ENCODE data around the gene FRMD4B.

Gene FRMD4B

GRCh38 chr3:69174871-69175737 is 210.8 kb downstream of the FRMD4B start:
- no peak for DNase-seq (ENCODE audit: low read depth, low spot score)

DNA sequence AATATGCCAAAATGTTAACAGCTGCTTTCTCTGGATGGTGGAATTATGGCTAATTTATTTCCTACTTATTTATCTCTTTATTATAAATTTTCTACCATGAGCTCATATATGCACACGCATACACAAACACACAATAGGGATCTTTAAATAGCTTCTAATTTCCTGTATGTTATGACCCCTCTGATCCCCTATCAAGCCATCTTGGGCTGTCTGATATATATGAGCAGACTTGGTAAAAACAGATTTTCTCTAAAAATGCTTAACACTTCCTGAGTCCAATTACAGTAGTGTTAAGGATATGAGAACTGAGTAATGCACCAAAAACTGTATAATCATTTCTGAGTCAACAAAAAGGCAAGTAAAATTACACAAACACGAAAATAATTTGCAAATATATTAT is 211.4 kb downstream of the FRMD4B start:
- no peak for DNase-seq (ENCODE audit: low read depth, low spot score)

GRCh38 chr3:69172058-69172457 is 213.8 kb downstream of the FRMD4B start:
- DNase-seq (ENCODE audit: low read depth, low spot score) = no peak

GRCh38 chr3:69166446-69166845 is 219.4 kb downstream of the FRMD4B start:
- no peak for DNase-seq (ENCODE audit: low read depth, low spot score)

GRCh38 chr3:69165744-69166143 is 220.1 kb downstream of the FRMD4B start:
- DNase-seq (ENCODE audit: low read depth, low spot score) = no peak

DNA sequence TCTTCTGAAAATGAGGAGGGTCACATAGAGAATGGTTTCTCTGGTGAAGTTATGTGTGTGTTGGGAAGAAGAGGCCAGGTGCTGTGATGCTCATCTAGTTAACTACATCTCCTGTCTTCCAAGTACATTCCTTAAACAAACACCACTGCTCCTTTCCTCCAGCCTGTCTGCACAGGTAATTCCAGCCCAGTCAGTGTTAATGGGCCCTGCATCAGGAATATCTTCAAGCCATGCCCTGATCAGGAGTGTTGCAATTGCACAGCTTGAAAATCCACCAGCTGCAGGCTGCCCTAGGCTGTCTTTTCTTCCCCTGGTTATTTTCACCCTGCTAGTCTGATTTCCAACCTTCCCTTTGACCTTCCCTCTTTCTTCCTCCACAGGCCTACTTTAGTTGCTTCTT is 221.6 kb downstream of the FRMD4B start:
- peak; percentile 24 for DNase-seq (ENCODE audit: low read depth, low spot score)

GRCh38 chr3:69162308-69162980 is 223.4 kb downstream of the FRMD4B start:
- no peak for DNase-seq (ENCODE audit: low read depth, low spot score)

DNA sequence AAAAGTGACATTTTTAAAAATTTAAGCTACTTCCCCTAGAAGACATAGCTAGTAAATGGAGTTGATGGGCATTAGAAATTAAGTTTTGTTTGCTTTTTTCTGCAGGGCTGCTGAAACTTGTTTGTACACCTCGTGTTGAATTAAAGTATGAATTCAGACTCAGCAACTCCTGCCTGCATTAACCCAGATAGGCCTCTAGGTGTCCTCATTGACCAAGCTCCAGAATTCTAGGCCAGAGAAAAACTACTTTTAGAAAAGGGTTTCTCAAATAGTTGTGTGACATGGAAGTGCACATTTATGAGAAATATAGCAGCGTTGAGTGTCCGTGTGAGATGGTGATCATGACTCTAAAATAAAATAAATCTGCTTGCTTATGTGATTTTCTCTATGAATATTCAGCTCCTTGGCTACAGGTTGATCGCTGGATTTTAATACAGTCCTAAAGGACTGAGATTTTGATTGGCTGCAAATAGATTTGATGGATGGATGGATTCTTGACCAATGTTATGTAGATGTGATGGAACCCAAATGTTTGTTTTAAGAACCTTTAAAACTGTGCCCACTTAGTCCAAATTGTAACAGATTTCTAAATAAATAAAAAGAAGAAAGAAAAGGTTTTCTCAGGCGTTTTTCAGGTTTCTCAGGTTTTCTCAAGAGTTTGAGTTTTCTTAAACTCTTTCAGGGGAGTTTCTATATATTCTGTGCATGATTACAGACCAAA is 224.1 kb downstream of the FRMD4B start:
- peak; percentile 18 for DNase-seq (ENCODE audit: low read depth, low spot score)

GRCh38 chr3:69160525-69160924 is 225.4 kb downstream of the FRMD4B start:
- DNase-seq (ENCODE audit: low read depth, low spot score) = no peak

- DNase-seq (ENCODE audit: low read depth, low spot score) = no peak
Observed at GRCh38 chr3:69160107-69160506, 225.8 kb downstream of the FRMD4B start.

GRCh38 chr3:69149586-69149985 is 236.3 kb downstream of the FRMD4B start:
- DNase-seq (ENCODE audit: low read depth, low spot score) = no peak

DNA sequence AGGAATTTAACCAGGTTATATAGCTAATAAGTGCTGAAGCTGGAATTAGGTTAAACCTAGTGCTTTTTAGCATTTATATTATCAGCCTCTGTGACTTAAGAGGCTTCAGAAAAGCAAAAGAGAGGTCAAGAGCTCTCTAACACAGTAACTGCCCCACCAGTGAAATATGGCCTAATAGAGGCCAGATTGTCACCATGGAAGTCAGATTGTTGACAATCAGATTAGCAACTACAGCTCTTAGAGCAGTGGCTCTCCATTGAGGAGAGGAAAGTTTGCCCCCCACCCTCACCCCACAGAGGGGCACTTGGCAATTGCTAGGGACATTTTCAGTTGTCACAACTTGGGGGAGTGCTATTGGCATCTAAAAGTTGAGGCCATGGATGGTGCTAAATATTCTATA is 240.2 kb downstream of the FRMD4B start:
- DNase-seq (ENCODE audit: low read depth, low spot score) = no peak

DNA sequence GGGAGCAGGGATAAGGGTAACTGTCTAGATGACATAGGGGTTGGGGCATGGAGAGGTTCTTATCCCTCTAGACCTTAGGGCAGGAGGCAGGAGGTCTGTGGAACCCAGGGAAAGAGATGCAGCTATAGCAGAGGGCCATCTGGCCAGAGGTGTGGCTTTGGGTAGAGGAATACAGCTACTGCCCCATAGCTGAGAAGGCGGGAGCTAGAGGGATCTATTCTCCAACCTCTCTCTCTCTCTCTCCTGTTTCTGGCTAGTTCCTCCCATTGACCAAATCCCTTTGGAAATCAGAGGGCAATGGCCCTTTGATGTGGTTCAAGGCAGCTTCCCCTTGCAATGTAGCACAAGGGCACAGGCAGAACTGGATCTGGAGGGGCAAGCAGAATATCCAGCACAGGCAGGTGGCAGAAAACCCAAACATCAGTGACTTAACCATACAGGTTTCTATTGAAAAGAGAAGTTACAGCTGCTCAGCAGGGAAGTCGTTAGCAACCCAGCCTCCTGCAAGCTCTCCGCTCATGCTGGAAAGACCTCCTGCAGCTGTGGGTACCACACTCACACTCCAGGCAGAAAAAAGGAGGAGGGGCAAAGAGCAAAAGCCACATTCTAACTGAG is 241.2 kb downstream of the FRMD4B start:
- peak; percentile 63 for DNase-seq (ENCODE audit: low read depth, low spot score)

GRCh38 chr3:69143612-69144011 is 242.3 kb downstream of the FRMD4B start:
- DNase-seq (ENCODE audit: low read depth, low spot score) = no peak

DNA sequence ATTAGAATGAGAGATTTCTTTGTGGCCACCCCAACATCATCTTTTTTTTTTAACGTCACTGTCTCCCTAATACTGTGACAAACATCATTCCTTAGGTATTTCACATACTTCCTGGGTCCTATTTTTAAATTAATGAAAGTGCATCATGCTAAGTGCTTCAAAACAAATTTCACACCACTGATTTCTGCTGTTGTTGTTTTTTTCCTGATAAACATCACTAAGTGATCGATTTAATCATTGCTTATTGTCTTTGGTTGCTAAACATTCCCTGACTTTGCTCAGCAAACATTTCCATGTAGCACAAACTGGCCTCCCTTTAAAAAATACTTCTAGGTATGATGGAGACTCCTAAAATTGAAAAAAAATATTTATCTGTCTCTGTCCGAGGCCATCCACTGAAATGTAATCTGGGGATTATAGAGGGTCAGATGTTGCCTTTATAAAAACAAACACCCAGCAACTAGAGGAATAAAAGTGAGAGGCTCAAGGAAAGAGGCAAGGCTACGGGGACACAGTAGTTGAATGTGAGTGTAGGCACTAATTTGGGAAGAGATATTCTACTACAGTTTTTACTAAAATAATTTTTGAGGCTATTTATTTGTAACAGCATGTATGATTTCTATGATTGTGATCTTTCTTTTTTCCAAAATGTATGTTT is 243.0 kb downstream of the FRMD4B start:
- no peak for DNase-seq (ENCODE audit: low read depth, low spot score)

GRCh38 chr3:69142090-69142489 is 243.8 kb downstream of the FRMD4B start:
- no peak for DNase-seq (ENCODE audit: low read depth, low spot score)

GRCh38 chr3:69141313-69141712 is 244.6 kb downstream of the FRMD4B start:
- no peak for DNase-seq (ENCODE audit: low read depth, low spot score)

DNA sequence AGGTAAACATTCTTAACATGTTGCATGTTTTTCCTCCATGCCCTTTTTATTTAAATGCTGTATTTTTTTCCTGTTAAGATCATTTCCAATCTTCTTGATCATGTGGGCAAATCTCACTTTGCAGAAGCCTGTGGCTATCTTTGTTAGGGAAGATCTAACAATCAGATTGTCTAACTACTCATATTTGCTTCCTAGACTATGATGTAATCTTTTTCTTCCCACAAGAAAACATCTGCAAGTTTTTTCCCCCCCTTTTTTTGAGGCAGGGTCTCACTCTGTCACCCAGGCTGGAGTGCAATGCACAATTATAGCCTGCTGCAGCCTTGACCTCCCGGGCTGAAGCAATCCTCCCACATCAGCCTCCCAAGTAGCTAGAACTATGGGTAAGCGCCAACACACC is 248.5 kb downstream of the FRMD4B start:
- DNase-seq (ENCODE audit: low read depth, low spot score) = no peak

GRCh38 chr3:69137005-69137404 is 248.9 kb downstream of the FRMD4B start:
- DNase-seq (ENCODE audit: low read depth, low spot score) = no peak

- DNase-seq (ENCODE audit: low read depth, low spot score) = no peak
Observed at GRCh38 chr3:69130689-69131088, 255.2 kb downstream of the FRMD4B start.

GRCh38 chr3:69129531-69129930 is 256.4 kb downstream of the FRMD4B start:
- no peak for DNase-seq (ENCODE audit: low read depth, low spot score)

Measured in ELF-1 (cell line).